Neural progenitor cell (in vitro differentiated cells): ENCODE data around the gene CYP26A1.

Experiments used
- CTCF ChIP-seq: fragments of 200-600 bp; sonication (generic); IDR thresholded peaks from 2 replicates; pipeline ENCODE4 v1.5.1; 2017; ENCODE audit warnings: antibody characterized with exemption, mild to moderate bottlenecking
- EZH2 ChIP-seq: fragments of 200-600 bp; sonication (generic); IDR thresholded peaks from 2 replicates; pipeline ENCODE4 v1.6.1; 2017; ENCODE audit warnings: antibody characterized with exemption, mild to moderate bottlenecking, moderate library complexity
- EZH2phosphoT487 ChIP-seq: fragments of 200-600 bp; sonication (generic); IDR thresholded peaks from 2 replicates; pipeline ENCODE4 v1.6.1; 2017; ENCODE audit warnings: antibody characterized with exemption

GRCh38 chr10:93039110-93039509 is 34.6 kb upstream of the CYP26A1 start:
- no peak for TF ChIP-seq CTCF
- TF ChIP-seq EZH2, result no peak
- TF ChIP-seq EZH2phosphoT487, result no peak
